ENCODE data around the gene PSMB2.

Gene PSMB2

DNA sequence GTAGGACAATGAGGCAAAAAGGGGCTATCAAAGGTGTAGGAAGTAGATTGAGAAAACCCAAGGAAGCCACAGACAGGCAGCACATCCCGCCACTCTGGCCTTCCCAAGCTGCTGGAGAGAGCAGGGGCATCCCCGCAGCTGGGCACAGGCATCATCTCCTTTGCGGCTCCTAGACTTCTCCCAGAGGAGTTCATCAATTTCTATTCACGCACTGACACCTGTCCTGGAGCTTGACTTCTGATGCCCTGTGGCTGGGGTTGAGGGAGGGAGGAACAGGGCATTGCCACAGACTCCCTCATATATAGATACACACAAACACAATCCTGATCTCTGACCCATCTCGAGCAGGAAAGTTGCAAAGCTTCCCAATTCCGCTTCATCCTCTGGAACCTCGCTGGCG, 70.1 kb downstream of the PSMB2 start:
- Histone ChIP-seq H3K36me3 (ENCODE audit: insufficient read depth, low read length) (0 out of 2 replicates have a peak, but pooled peaks cover under 1% of the 10 kb centered on the region), H3K27ac (ENCODE audit: low read depth, low read length, poor library complexity, severe bottlenecking) (no peak overlapping the region), H3K79me2 (ENCODE audit: insufficient read depth, low read length) (no peaks in the 10 kb centered on the region), H2AFZ (ENCODE audit: low read length) (no peak overlapping the region), H3K9me3 (ENCODE audit: low read length) (no peaks in the 10 kb centered on the region), H3K4me3 (ENCODE audit: low read depth, low read length, poor library complexity, severe bottlenecking) (no peak overlapping the region), H4K20me1 (ENCODE audit: insufficient read depth, low read length) (no peaks in the 10 kb centered on the region), H3K4me2 (ENCODE audit: low read length) (no peak overlapping the region), H3K9me2 (ENCODE audit: low read depth, low read length) (no peaks in the 10 kb centered on the region), H3K9ac (ENCODE audit: low read length) (no peak overlapping the region), H3K27me3 (ENCODE audit: insufficient read depth, low read length) (no peaks in the 10 kb centered on the region; the same call in 1 of the 2 replicates), H3F3A (ENCODE audit: insufficient read depth, low read length) (no peaks in the 10 kb centered on the region), H3K4me1 (ENCODE audit: insufficient read depth, low read length, severe bottlenecking) (no peaks in the 10 kb centered on the region)
- TF ChIP-seq, protein P1, sequence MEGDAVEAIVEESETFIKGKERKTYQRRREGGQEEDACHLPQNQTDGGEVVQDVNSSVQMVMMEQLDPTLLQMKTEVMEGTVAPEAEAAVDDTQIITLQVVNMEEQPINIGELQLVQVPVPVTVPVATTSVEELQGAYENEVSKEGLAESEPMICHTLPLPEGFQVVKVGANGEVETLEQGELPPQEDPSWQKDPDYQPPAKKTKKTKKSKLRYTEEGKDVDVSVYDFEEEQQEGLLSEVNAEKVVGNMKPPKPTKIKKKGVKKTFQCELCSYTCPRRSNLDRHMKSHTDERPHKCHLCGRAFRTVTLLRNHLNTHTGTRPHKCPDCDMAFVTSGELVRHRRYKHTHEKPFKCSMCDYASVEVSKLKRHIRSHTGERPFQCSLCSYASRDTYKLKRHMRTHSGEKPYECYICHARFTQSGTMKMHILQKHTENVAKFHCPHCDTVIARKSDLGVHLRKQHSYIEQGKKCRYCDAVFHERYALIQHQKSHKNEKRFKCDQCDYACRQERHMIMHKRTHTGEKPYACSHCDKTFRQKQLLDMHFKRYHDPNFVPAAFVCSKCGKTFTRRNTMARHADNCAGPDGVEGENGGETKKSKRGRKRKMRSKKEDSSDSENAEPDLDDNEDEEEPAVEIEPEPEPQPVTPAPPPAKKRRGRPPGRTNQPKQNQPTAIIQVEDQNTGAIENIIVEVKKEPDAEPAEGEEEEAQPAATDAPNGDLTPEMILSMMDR (IDR thresholded peaks at IDR 0.05; ENCODE audit: low read length) = no peak
- no peak for TF ChIP-seq EZH2 (IDR thresholded peaks at IDR 0.05; ENCODE audit: borderline replicate concordance, low read length)

DNA sequence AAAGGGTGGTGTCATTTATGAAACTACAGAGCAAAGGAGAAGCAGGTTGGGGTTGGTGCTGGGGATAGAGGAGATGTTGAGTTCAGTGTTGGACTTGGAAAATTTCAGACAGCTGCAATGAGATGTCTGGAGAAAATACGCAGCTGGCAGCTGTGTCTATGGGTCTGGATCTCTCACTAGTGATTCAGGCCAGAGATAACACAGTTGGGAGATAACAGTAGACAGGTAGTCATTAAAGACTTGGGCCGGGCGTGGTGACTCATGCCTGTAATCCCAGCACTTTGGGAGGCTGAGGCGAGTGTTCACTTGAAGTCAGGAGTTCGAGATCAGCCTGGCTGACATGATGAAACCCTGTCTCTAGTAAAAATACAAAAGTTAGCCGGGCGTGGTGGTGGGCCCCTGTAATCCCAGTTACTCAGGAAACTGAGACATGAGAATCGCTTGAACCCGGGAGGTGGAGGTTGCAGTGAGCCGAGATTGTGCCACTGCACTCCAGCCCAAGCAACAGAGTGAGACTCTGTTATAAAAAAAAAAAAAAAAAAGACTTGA, 70.7 kb downstream of the PSMB2 start:
- Histone ChIP-seq H3K4me3 (ENCODE audit: low read depth, low read length, poor library complexity, severe bottlenecking) (no peak overlapping the region), H3K9ac (ENCODE audit: low read length) (no peak overlapping the region), H3K36me3 (ENCODE audit: insufficient read depth, low read length) (peaks cover 6% of the 10 kb centered on the region; the same call in 1 of the 2 replicates), H3K4me1 (ENCODE audit: insufficient read depth, low read length, severe bottlenecking) (no peaks in the 10 kb centered on the region), H3K4me2 (ENCODE audit: low read length) (no peak overlapping the region), H3F3A (ENCODE audit: insufficient read depth, low read length) (no peaks in the 10 kb centered on the region), H3K27me3 (ENCODE audit: insufficient read depth, low read length) (no peaks in the 10 kb centered on the region; the same call in 1 of the 2 replicates), H4K20me1 (ENCODE audit: insufficient read depth, low read length) (no peaks in the 10 kb centered on the region), H3K79me2 (ENCODE audit: insufficient read depth, low read length) (no peaks in the 10 kb centered on the region), H3K9me2 (ENCODE audit: low read depth, low read length) (no peaks in the 10 kb centered on the region), H2AFZ (ENCODE audit: low read length) (no peak overlapping the region), H3K9me3 (ENCODE audit: low read length) (no peaks in the 10 kb centered on the region), H3K27ac (ENCODE audit: low read depth, low read length, poor library complexity, severe bottlenecking) (no peak overlapping the region)
- TF ChIP-seq, protein P1 (IDR thresholded peaks at IDR 0.05; ENCODE audit: low read length) = no peak
- no peak for TF ChIP-seq EZH2 (IDR thresholded peaks at IDR 0.05; ENCODE audit: borderline replicate concordance, low read length)

DNA sequence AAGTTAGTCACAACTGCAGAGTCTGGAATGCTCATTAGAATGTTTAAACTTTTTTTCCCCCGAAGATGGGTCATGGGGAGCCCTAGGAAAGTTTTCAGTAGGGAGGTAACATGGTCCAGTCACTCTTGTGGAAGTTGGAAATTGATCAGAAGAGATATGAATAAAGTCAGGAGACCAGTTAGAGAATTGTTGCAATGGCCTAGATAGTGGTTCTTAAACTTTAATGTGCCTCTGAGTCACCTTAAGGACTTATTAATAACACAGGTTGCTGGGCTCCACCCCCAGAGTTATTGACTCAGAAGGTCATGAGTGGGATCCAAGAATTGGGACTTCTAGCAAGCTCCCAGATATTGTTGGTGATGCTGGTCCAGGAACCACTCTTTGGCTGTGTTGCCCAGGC, 71.4 kb downstream of the PSMB2 start:
- H3K9ac ChIP-seq (ENCODE audit: low read length) = no peak overlapping the region
- H3K4me1 ChIP-seq (ENCODE audit: insufficient read depth, low read length, severe bottlenecking) = no peaks in the 10 kb centered on the region
- H3K27me3 ChIP-seq (ENCODE audit: insufficient read depth, low read length) = no peaks in the 10 kb centered on the region; the same call in 1 of the 2 replicates
- H3K27ac ChIP-seq (ENCODE audit: low read depth, low read length, poor library complexity, severe bottlenecking) = no peak overlapping the region
- H3K4me3 ChIP-seq (ENCODE audit: low read depth, low read length, poor library complexity, severe bottlenecking) = no peak overlapping the region
- no peaks in the 10 kb centered on the region for H3K9me3 ChIP-seq (ENCODE audit: low read length)
- no peaks in the 10 kb centered on the region for H3K79me2 ChIP-seq (ENCODE audit: insufficient read depth, low read length)
- no peak overlapping the region for H3K4me2 ChIP-seq (ENCODE audit: low read length)
- no peak for TF ChIP-seq EZH2 (IDR thresholded peaks at IDR 0.05; ENCODE audit: borderline replicate concordance, low read length)
- TF ChIP-seq, protein P1 (IDR thresholded peaks at IDR 0.05; ENCODE audit: low read length) = no peak
- no peaks in the 10 kb centered on the region for H3F3A ChIP-seq (ENCODE audit: insufficient read depth, low read length)
- peaks cover 7% of the 10 kb centered on the region; the same call in 1 of the 2 replicates for H3K36me3 ChIP-seq (ENCODE audit: insufficient read depth, low read length)
- H3K9me2 ChIP-seq (ENCODE audit: low read depth, low read length) = no peaks in the 10 kb centered on the region
- H4K20me1 ChIP-seq (ENCODE audit: insufficient read depth, low read length) = no peaks in the 10 kb centered on the region
- no peak overlapping the region for H2AFZ ChIP-seq (ENCODE audit: low read length)

All from OCI-LY1 (cell line).